GM21526 (cell line): ENCODE results near the gene RNF224.

Experiments
- ATAC-seq: cut with Tn5 transposase; IDR thresholded peaks from one replicate; pipeline ENCODE4 v1.9.1; 2021; ENCODE audit warnings: moderate library complexity; ENCODE audit not compliant: unreplicated experiment, low FRiP score

Gene RNF224

DNA sequence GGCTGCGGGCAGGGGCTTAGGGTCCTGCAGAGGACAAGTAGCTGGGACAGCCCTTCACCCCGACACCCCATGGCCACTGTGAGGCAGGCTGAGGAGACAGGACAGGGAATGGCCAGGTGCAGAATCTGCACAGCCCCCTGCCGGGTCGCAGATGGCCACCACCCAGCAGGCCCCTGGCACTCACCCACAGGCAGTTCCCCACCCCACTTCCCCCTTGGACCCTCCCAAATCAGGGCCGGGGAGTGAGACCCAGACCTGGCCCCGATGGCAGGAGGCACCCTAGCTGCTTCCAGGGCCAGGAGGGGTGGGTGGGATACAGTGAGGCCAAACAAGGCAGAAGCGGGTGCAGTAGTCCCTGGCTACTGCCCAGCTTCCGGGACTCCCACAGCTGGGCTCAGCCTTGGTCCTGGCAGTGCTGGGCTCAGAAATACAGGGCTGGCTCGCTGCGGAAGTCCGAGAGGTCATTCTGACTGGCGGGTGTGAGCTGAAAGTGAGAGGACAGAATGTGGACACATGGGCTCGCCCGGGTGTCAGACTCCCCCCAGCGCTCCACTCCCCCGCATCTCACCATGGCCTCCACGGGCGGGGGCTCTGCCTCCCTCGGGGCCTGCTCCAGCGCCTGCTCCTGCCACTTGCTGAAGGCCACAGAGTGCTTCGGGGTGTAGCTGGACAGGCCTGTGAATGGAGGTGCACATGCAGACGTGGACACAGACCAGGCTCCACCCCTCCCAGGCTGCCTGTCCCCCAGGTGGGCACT, 35.4 kb upstream of the RNF224 start:
- no peak for ATAC-seq

DNA sequence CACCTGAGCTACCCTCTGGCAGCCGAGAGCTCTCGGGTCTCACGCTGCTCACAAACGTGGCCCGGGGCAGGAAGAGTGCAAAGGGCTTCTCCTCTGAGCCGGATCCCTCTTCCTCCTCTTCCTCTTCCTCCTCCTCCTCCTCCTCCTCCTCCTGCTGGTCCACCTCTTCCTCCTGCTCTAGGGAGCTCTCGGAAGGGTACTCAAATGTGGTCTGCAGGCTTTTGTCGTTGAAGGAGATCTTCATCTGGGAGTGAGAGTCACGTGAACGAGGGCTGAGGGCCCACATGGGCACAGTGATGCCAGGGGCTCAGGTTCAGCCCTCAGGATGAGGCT, 34.9 kb upstream of the RNF224 start:
- no peak for ATAC-seq

DNA sequence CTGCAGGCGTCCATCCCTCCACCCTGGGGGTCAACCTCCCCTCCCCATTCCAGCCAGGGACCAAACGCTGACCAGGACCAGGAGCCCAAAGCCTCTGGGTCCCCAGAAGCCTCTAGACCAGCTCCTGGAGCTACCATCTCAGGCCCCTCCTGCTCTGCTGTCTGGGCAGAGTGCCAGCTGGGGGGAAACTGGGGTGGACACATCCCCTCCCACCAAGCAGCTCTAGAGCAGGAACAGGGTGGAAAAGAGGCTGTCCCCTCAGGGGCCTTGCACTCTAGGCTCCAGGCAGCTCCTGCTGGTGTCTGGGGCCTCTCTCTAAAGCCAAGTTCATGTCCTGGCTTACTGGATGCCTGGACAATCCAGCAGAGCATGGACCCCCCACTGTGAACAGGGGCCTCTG, 34.4 kb upstream of the RNF224 start:
- no peak for ATAC-seq

DNA sequence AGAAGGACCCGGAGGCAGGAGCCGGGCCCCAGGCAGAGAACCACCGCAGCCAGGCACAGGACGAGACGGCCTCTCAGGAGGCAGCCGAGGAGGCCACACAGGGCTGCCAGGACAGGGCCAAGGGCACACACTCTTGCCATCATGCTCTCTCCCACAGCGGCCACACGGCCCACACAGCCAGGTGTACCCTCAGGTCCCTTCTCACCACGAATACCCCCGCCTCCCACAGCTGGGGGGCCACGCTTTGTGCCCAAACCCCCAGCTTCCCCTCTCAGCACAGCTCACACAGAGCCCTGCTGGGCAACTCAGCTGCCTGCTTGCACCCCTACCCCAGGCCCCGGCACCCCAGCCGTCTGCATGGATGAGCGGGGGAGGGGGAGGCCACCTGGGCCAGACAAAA, 33.5 kb upstream of the RNF224 start:
- no peak for ATAC-seq

DNA sequence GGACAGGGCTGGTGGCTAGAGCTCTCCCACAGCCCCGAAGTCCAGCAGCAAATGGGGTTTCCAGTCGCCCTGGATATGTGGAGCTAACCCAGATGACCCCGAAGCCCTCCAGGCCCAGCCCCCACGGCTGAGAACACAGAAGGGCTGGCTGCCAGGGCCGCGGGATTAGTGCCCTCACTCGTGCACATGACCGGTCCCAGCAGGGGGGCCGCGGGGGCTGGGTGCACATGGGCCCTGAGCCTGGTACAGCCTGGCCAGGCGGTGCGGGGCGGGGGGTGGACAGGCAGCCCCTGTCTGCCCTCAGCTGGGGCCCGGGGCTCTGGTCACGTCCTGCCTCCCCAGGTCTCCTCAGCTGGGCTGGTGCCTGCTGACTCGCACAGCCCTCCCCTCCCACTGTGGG, 32.9 kb upstream of the RNF224 start:
- no peak for ATAC-seq

- ATAC-seq, result no peak
These were observed 32.4 kb upstream of the RNF224 start for GRCh38 chr9:137194909-137195308.

DNA sequence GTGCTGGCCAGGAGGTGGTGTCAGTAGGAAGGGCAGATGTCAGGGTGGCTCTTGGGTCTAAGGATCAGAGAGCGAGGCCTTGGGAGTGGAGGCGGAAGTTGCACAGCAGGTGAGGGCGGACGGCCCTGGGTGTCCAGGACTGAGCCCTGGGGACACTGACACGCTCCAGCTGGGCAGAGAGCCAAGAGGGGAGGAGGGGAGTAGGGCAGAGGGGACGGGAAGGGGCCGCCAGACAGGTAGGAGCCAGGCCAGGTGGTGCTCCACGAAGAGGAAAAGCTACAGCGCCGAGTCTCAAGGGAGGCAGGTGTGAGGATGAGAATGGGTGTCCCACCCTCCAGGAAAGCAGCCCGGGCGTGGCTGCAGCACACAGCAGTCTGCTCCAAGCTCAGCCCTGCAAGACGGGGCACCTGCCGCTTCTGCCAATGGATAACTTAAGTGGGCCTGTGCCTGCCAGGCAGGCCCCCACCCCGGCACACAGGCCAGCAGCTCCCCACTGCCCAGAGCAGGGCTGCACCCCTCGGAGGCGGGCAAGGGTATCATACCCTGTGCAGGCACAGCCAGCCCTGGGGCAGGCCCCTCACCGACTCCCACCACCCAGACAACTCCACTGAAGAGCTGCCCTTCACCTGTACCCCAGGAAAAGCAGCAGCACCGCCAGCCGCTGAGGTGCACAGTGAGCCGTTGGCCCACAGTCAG, 31.6 kb upstream of the RNF224 start:
- no peak for ATAC-seq

- ATAC-seq, result no peak
These were observed 29.0 kb upstream of the RNF224 start for GRCh38 chr9:137198051-137198901.

GRCh38 chr9:137198902-137199283, 28.4 kb upstream of the RNF224 start:
- ATAC-seq, result no peak

DNA sequence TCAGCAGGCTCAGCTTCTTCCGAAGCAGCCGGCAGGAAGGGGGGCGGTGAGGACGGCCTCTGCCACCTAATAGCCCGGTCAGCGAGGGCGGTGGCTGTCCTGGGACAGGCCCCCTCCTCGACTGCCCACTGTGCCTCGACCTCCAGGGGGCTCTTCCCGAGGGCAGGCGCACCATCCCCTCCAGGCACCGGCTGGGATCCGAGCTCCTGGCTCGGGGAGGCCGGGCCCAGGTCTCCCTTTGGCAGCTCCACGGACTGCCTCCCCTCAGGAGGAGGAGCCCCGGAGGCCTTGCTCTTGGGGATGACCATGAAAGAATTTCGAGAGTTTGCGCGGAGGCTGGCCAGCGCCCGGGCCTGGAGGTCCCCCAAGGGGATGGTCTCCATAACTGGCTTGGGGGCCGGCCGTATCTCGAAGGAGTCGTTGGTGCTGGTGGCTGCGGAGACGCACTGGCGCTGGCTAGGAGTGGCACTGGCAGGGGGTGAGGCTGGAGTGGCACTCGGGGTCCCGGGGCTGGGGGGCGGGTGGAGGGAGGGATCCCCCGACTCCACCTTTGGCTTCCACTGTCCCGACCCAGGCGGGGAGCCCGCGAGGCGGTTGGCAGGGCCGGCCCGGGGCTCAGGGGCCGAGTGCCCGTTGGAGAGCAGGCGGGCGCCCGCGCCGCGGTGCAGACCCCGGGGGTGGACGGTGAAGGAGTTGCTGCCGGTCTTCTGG, 27.7 kb upstream of the RNF224 start:
- no peak for ATAC-seq

DNA sequence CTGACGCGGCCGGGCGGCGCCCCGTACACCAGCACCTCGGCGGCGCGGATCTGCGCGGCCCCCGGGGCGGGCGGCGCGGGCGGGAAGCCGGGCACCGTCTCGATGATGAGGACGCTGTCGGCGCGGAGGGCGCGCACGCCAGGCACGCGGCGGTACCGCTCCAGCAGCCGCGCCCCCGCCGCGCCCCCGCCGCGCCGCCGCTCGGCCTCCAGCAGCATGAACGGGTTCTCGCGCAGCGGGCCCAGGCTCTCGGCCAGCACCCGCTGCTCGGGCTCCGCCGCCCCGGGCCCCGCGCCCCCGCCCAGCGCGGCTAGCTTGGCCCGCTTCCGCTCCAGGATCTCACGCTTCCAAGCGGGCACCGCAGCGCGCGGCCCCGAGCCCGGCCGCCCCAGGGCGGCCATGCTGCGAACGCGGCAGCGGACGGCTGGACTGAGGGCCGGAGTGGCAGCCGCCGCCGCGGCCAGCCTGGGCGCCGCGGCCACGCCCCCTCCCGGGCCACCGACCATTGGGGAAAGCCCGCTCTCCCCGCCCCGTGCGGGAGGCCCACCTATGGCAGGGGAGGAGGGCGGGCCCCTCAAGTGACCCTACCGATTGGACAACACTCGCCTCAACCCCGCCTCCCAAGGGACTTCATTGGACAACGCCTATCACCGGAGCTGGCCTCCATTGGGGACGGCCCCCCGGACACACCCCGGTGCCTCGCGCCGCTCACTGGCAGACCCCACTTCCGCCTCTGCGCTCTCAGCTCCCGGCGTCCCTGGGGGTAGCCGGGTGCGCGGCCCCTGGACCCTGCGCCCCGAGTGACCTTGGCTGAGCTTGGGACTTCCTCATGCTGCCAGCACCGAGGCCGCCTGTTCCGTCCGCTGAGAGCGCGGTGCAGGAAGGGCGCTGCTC, 26.7 kb upstream of the RNF224 start, which contains the start of gene TPRN:
TSS of gene TPRN (minus strand) at position 431 of the 894 bp plus-strand sequence. CDS start at position 401, 30 bp downstream.
- peak; percentile 74 for ATAC-seq

GRCh38 chr9:137201205-137201868, 26.0 kb upstream of the RNF224 start:
- ATAC-seq, result no peak

DNA sequence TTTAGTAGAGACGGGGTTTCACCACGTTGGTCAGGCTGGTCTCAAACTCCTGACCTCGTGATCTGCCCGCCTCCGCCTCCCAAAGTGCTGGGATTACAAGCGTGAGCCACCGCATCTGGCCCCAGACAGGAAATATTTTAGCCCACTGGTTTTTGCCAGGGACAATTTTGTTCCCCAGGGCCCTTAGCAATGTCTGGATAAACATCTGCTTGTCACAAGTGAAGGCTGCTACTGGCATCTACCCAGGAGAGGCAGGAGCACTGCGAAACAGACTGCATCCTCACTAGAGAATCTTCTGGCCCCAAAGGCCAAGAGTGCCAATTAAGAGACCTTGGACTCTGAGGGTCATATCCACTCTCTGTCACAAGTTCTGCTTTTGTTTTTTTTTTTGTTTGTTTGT, 24.3 kb upstream of the RNF224 start:
- no peak for ATAC-seq

- no peak for ATAC-seq
These were observed 22.6 kb upstream of the RNF224 start for GRCh38 chr9:137204731-137205125.

DNA sequence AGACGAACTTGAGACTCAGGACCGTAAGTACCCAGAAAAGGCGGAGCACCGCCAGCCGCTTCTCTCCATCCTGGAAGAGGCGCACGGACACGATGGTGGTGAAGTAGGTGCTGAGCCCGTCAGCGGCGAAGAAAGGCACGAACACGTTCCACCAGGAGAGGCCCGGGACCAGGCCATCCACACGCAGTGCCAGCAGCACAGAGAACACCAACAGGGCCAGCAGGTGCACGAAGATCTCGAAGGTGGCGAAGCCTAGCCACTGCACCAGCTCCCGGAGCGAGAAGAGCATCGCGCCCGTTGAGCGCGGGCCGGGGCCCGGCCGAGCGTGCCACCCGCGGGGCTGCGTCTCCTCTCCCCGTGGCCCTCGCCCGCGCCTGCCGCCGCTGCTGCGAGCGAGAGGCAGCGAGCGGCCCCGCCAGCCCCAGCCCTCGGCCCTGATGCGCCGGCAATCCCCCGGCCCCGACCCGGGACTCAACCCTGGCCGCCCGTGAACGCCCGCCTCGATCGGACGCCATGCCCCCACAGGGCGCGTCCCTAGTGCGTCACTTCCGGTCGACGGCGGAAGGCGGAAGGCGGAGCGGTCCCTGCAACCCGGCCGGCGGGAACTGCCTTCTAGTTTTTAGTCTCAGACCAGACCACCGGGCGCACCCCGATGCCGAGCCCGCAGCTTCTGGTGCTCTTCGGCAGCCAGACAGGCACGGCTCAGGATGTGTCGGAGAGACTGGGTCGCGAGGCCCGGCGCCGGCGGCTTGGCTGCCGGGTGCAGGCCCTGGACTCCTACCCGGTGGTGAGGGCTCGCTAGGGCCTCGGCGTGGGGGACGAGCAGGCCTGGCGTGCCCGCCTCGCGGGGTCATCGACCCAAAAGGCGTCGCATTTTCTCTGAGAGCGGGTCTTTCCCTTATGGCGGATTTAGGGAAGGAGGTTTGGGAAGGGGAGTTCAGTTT, 21.9 kb upstream of the RNF224 start, which contains the start of the genes NDOR1 and TMEM203:
TSS of gene NDOR1 (plus strand) at position 575 of the 944 bp plus-strand sequence. CDS start at position 653, 78 bp downstream.
TSS of gene TMEM203 (minus strand) at position 523 of the 944 bp plus-strand sequence. CDS start at position 289, 234 bp downstream.
- ATAC-seq, result peak; percentile 45

- no peak for ATAC-seq
These were observed 20.7 kb upstream of the RNF224 start for GRCh38 chr9:137206602-137207001.

DNA sequence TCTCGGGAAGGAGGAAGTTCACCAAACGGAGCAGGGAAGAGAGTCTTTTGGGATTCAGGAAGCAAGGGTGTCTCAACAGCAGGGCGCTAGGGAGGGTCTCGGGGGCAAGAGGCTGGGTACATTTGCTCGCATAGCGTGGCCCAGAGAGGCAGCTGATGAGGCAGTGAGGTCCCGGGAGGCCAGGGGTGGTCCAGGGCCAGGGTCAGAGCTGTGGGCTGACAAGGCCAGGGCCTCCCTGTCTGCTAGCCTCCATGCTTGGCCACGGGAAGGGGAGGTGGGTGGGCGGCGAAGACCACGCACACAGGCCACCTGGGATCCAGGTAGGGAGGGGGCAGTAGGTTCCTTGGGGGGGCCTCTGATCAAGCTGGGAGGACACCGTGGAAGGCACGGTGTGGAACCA, 15.8 kb upstream of the RNF224 start:
- no peak for ATAC-seq

- ATAC-seq, result no peak
These were observed 14.8 kb upstream of the RNF224 start for GRCh38 chr9:137212520-137212919.
